ENCODE measurements around the gene KIF27. TPM values are rescaled to one million over a fixed set of nuclear protein-coding genes. Genes with fewer than 3 reads are reported as not detected.
"Not testable (repeated sequence)": the region's sequence is repeated elsewhere in the genome, so short reads cannot be mapped to it uniquely, and the experiment has no call there.

KIF27 gene
- total RNA-seq, 4 donors from 2014 or later, result 1.6 to 4.2 (median 3.5) TPM

GRCh38 chr9:83803941-83804340 is 117.3 kb downstream of the KIF27 start:
- H3K27me3 ChIP-seq; intact Hi-C loops (cut with DNase I); H3K9me3 ChIP-seq; H3K27ac ChIP-seq; H3K4me3 ChIP-seq; DNase-seq; H3K4me1 ChIP-seq; H3K36me3 ChIP-seq: not testable (repeated sequence)
- WGBS, 2 donors, result no CpG with 5 or more reads among the region's 33 CpGs

- Histone ChIP-seq H3K27me3 (no peaks in the 10 kb centered on the region), H3K9me3 (no peaks in the 10 kb centered on the region), H3K36me3 (peaks cover 0 to 17% (median 0%) of the 10 kb centered on the region in 3 donors), H3K4me1 (no peaks in the 10 kb centered on the region), H3K4me3 (no peak overlapping the region), H3K27ac (no peak overlapping the region)
- DNase-seq, result no peak
- 82% methylated on average over 12 to 13 of the region's 13 CpGs for WGBS, 2 donors
- intact Hi-C loops (cut with DNase I), result no loop called here
- no peak for TF ChIP-seq POLR2A (IDR thresholded peaks at IDR 0.05)
- TF ChIP-seq CTCF (IDR thresholded peaks at IDR 0.05), result no peak
These were observed 120.8 kb downstream of the KIF27 start for GRCh38 chr9:83800236-83801033.

- DNase-seq, result no peak
- H3K9me3 ChIP-seq, result no peaks in the 10 kb centered on the region
- H3K27me3 ChIP-seq, result no peaks in the 10 kb centered on the region
- WGBS, 2 donors, result 91 to 100% methylated on average over 2 of the region's 2 CpGs
- peaks cover 0 to 23% (median 0%) of the 10 kb centered on the region in 3 donors for H3K36me3 ChIP-seq
- no peak overlapping the region for H3K27ac ChIP-seq
- no peaks in the 10 kb centered on the region for H3K4me1 ChIP-seq
- no peak overlapping the region for H3K4me3 ChIP-seq
- intact Hi-C loops (cut with DNase I), result no loop called here
- TF ChIP-seq CTCF (IDR thresholded peaks at IDR 0.05) (no peak), POLR2A (IDR thresholded peaks at IDR 0.05) (no peak)
These were observed 127.2 kb downstream of the KIF27 start for GRCh38 chr9:83794051-83794450.

- no peaks in the 10 kb centered on the region for H3K4me1 ChIP-seq
- H3K27ac ChIP-seq, result no peak overlapping the region
- WGBS, 2 donors, result 77 to 86% methylated on average over 1 of the region's 1 CpG
- no peak for DNase-seq
- intact Hi-C loops (cut with DNase I), result no loop called here
- H3K27me3 ChIP-seq, result no peaks in the 10 kb centered on the region
- H3K9me3 ChIP-seq, result no peaks in the 10 kb centered on the region
- H3K4me3 ChIP-seq, result no peak overlapping the region
- no peak for TF ChIP-seq CTCF (IDR thresholded peaks at IDR 0.05)
- no peak for TF ChIP-seq POLR2A (IDR thresholded peaks at IDR 0.05)
- H3K36me3 ChIP-seq, result peaks cover 0 to 15% (median 0%) of the 10 kb centered on the region in 3 donors
These were observed 128.5 kb downstream of the KIF27 start for GRCh38 chr9:83792746-83793145.

Other genes starting within 250 kb of the KIF27 start
- gene UBQLN1, start 213.5 kb downstream of the KIF27 start, total RNA-seq, result 100 to 1,000 TPM in 1 of 4 donors, 10 to 100 TPM in 3; 65.4 to 120 (median 78.5) TPM
- 1 to 10 TPM in 3 of 4 donors, under 1 TPM in 1; 0.64 to 7.8 (median 2.3) TPM for gene GKAP1, start 103.7 kb downstream of the KIF27 start, total RNA-seq
- gene HNRNPK, start 58.8 kb upstream of the KIF27 start, total RNA-seq, result 100 to 1,000 TPM; 348 to 510 (median 452) TPM
- gene RMI1, start 59.4 kb upstream of the KIF27 start, total RNA-seq, result 1 to 10 TPM; 2.8 to 7.3 (median 5.9) TPM